Stimulated activated naive B cell treated with anti-CD40 and anti-IgM and Interleukin-4, amounts not matched to agents 10 μg/mL and 1 μg/mL and 100 μg/mL, for 72 hours (primary cell): ENCODE measurements around the gene KCNA3.

Experiments used
- ATAC-seq, 2 donors: fragments of 150-1000 bp; cut with Tn5 transposase; replicated peaks; 2 replicates each; pipeline ENCODE4 v1.10.0; 2021; ENCODE audit warnings: moderate library complexity in 1 of 2
- DNase-seq: peaks from one replicate; pipeline ENCODE4 v3.0.0; 2021
- H3K27ac Mint-ChIP-seq: one replicate; pipeline ENCODE4 v1.8.0; 2022; ENCODE audit warnings: mild to moderate bottlenecking, mixed read lengths
- H3K27me3 Mint-ChIP-seq, 2 donors: one replicate each; pipeline ENCODE4 v1.8.0; 2022; ENCODE audit warnings: mixed read lengths in 2 of 2
- H3K36me3 Mint-ChIP-seq, 2 donors: one replicate each; pipeline ENCODE4 v1.8.0; 2022; ENCODE audit warnings: mixed read lengths in 2 of 2, mild to moderate bottlenecking in 1 of 2
- H3K4me1 Mint-ChIP-seq, 2 donors: one replicate each; pipeline ENCODE4 v1.8.0; 2022; ENCODE audit warnings: mixed read lengths in 2 of 2, mild to moderate bottlenecking in 1 of 2
- H3K4me3 Mint-ChIP-seq, 2 donors: one replicate each; pipeline ENCODE4 v1.8.0; 2022; ENCODE audit warnings: mild to moderate bottlenecking in 2 of 2, mixed read lengths in 2 of 2, moderate library complexity in 1 of 2
- H3K9me3 Mint-ChIP-seq, 2 donors: one replicate each; pipeline ENCODE4 v1.8.0; 2022; ENCODE audit warnings: mixed read lengths in 2 of 2, mild to moderate bottlenecking in 1 of 2

The KCNA3 gene

GRCh38 chr1:110690709-110691365, 16.1 kb upstream of the KCNA3 start:
- ATAC-seq (no peak), DNase-seq (no peak)
- Mint-ChIP-seq H3K4me1 (peaks cover 0 to 4% of the 10 kb centered on the region in 2 donors), H3K27me3 (peaks cover 4% of the 10 kb centered on the region in 2 donors), H3K27ac (no peak overlapping the region), H3K4me3 (no peak overlapping the region), H3K9me3 (no peaks in the 10 kb centered on the region), H3K36me3 (no peaks in the 10 kb centered on the region)

DNA sequence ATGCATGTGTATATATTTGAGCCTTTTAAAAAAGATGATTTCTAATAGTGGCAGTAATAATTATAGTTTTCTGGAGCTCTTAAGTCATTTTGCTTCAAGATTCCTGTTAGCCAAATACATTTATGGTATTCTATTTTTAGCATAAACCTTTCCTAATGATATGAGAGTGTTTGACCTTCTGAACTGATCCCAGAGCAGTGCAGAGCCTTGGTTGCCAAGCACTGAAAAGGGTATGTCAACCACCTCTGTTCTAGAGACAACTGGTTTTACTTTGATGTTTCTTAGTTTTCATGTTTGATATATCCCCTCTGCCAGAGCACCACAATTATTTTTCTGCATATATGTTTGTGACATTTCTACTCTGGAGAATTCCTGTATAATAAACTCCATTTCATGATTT, 15.1 kb upstream of the KCNA3 start:
- ATAC-seq: no peak
- no peak overlapping the region for H3K27ac Mint-ChIP-seq
- peaks cover 0 to 4% of the 10 kb centered on the region in 2 donors for H3K4me1 Mint-ChIP-seq
- H3K36me3 Mint-ChIP-seq: no peaks in the 10 kb centered on the region
- no peak for DNase-seq
- H3K9me3 Mint-ChIP-seq: no peaks in the 10 kb centered on the region
- H3K4me3 Mint-ChIP-seq: no peak overlapping the region
- peaks cover 4 to 6% of the 10 kb centered on the region in 2 donors for H3K27me3 Mint-ChIP-seq

GRCh38 chr1:110688514-110688913, 13.8 kb upstream of the KCNA3 start:
- no peaks in the 10 kb centered on the region for H3K9me3 Mint-ChIP-seq
- H3K4me1 Mint-ChIP-seq: peaks cover 0 to 4% of the 10 kb centered on the region in 2 donors
- no peaks in the 10 kb centered on the region for H3K36me3 Mint-ChIP-seq
- DNase-seq (no peak), ATAC-seq (no peak)
- no peak overlapping the region for H3K4me3 Mint-ChIP-seq
- H3K27ac Mint-ChIP-seq: no peak overlapping the region
- peaks cover 4 to 6% of the 10 kb centered on the region in 2 donors for H3K27me3 Mint-ChIP-seq

- ATAC-seq (no peak), DNase-seq (no peak)
- H3K36me3 Mint-ChIP-seq: no peaks in the 10 kb centered on the region
- peaks cover 0 to 4% of the 10 kb centered on the region in 2 donors for H3K4me1 Mint-ChIP-seq
- peaks cover 4 to 6% of the 10 kb centered on the region in 2 donors for H3K27me3 Mint-ChIP-seq
- no peak overlapping the region for H3K27ac Mint-ChIP-seq
- H3K9me3 Mint-ChIP-seq: no peaks in the 10 kb centered on the region
- H3K4me3 Mint-ChIP-seq: no peak overlapping the region
These were observed 12.5 kb upstream of the KCNA3 start for GRCh38 chr1:110687250-110687649.

- Mint-ChIP-seq H3K4me3 (no peak overlapping the region), H3K4me1 (peaks cover 0 to 4% of the 10 kb centered on the region in 2 donors), H3K36me3 (no peaks in the 10 kb centered on the region), H3K27me3 (peaks cover 4 to 6% of the 10 kb centered on the region in 2 donors), H3K27ac (no peak overlapping the region), H3K9me3 (no peaks in the 10 kb centered on the region)
- ATAC-seq (peak in 1 of 2 donors; percentile 38), DNase-seq (no peak)
These were observed 11.4 kb upstream of the KCNA3 start for GRCh38 chr1:110686188-110686587.

DNA sequence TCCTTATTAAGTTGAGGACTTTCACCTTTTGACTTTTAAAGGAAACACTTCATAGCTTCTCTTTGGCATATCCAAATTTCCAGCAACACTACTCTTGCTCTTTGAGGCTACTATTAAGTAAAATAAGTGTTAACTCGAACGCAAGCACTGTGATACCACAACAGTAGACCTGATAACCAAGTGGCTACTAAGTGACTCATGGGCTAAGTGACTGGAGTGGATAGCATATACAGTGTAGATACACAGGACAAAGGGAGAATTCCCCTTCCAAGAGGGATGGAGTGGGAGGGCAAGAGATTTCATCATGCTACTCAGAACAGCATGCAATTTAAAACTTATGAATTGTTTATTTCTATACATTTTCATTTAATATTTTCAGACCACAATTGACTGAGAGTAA, 9.8 kb upstream of the KCNA3 start:
- Mint-ChIP-seq H3K4me1 (peaks cover 0 to 4% of the 10 kb centered on the region in 2 donors), H3K4me3 (no peak overlapping the region), H3K27ac (no peak overlapping the region), H3K27me3 (peaks cover 4 to 6% of the 10 kb centered on the region in 2 donors), H3K36me3 (no peaks in the 10 kb centered on the region), H3K9me3 (no peaks in the 10 kb centered on the region)
- DNase-seq (no peak), ATAC-seq (no peak)

DNA sequence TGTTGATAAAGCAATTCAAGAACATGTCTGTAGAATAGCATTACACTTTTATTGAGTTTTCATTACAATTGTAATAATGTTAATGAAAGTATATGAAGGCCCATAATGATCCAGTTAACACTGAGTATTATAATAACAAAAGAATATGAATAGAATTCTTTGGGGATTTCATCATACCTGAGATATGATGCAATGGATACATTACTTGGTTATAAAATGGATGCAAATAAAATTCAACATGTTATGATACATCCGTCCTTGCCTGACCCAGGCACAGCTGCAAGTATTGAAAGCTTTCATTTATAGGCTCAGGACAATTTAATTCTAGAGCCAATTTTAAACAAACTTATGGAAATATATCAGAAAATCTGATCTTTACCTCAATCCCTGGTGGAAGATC, 8.2 kb upstream of the KCNA3 start:
- no peak for DNase-seq
- peaks cover 4 to 6% of the 10 kb centered on the region in 2 donors for H3K27me3 Mint-ChIP-seq
- no peak overlapping the region for H3K27ac Mint-ChIP-seq
- no peaks in the 10 kb centered on the region for H3K36me3 Mint-ChIP-seq
- ATAC-seq: no peak
- no peak overlapping the region for H3K4me3 Mint-ChIP-seq
- H3K9me3 Mint-ChIP-seq: no peaks in the 10 kb centered on the region
- peaks cover 0 to 4% of the 10 kb centered on the region in 2 donors for H3K4me1 Mint-ChIP-seq

- no peak overlapping the region for H3K27ac Mint-ChIP-seq
- H3K36me3 Mint-ChIP-seq: no peaks in the 10 kb centered on the region
- H3K27me3 Mint-ChIP-seq: no peaks in the 10 kb centered on the region
- DNase-seq (no peak), ATAC-seq (no peak)
- no peak overlapping the region for H3K4me3 Mint-ChIP-seq
- H3K9me3 Mint-ChIP-seq: no peaks in the 10 kb centered on the region
- peaks cover 3 to 7% of the 10 kb centered on the region in 2 donors for H3K4me1 Mint-ChIP-seq
These were observed 5.4 kb upstream of the KCNA3 start for GRCh38 chr1:110680036-110680735.

- H3K27ac Mint-ChIP-seq: no peak overlapping the region
- no peaks in the 10 kb centered on the region for H3K27me3 Mint-ChIP-seq
- peaks cover 16 to 27% of the 10 kb centered on the region in 2 donors for H3K4me1 Mint-ChIP-seq
- no peak overlapping the region for H3K4me3 Mint-ChIP-seq
- ATAC-seq: no peak
- H3K9me3 Mint-ChIP-seq: no peaks in the 10 kb centered on the region
- no peaks in the 10 kb centered on the region for H3K36me3 Mint-ChIP-seq
- no peak for DNase-seq
These were observed 2.8 kb upstream of the KCNA3 start for GRCh38 chr1:110677526-110677925.

GRCh38 chr1:110676970-110677369, 2.2 kb upstream of the KCNA3 start:
- DNase-seq (no peak), ATAC-seq (no peak)
- no peak overlapping the region for H3K4me3 Mint-ChIP-seq
- H3K9me3 Mint-ChIP-seq: no peaks in the 10 kb centered on the region
- H3K27me3 Mint-ChIP-seq: no peaks in the 10 kb centered on the region
- no peaks in the 10 kb centered on the region for H3K36me3 Mint-ChIP-seq
- peaks cover 21 to 32% of the 10 kb centered on the region in 2 donors for H3K4me1 Mint-ChIP-seq
- H3K27ac Mint-ChIP-seq: no peak overlapping the region

DNA sequence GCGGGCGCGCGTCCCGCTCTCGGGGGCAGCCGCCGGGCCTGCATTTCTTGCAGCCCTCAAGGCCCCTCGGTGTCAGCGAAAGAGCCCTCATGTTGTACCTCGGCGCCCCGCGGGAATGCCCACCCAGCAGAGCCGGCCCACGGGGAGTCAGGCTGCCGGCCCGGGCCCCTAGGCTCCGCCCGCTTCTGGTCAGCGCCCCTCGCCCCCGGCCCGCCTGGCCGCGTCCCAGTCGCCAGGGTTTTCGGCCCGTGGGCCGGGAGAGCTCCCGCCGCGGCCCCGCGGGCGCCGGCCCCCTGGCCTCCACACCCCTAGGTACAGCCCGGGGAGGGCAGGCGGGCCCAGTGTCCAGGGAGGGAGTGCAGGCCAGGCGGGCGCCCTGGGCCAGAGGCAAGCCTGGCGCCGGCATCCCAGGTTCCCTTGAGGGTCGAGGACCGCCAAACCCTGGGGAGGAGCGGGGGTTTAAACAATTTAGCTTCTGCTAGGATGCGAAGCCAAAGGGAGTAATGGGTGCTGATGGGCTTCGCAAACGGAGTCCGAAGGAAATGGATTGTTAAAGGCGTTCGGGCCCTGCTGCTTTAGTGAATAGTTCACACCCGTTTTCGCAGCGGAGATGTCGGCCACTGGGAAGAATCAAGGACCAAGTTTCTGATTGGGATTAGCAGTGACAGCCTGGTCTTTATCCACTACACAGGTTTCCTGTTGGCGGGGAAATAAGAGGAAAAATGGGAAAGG, 486 bp upstream of the KCNA3 start:
- H3K4me1 Mint-ChIP-seq: peaks cover 25 to 41% of the 10 kb centered on the region in 2 donors
- no peaks in the 10 kb centered on the region for H3K27me3 Mint-ChIP-seq
- H3K9me3 Mint-ChIP-seq: no peaks in the 10 kb centered on the region
- H3K4me3 Mint-ChIP-seq: peak overlapping the region; percentile 84 to 88
- ATAC-seq (no peak), DNase-seq (no peak)
- H3K36me3 Mint-ChIP-seq: no peaks in the 10 kb centered on the region
- H3K27ac Mint-ChIP-seq: peak overlapping the region; percentile 59

DNA sequence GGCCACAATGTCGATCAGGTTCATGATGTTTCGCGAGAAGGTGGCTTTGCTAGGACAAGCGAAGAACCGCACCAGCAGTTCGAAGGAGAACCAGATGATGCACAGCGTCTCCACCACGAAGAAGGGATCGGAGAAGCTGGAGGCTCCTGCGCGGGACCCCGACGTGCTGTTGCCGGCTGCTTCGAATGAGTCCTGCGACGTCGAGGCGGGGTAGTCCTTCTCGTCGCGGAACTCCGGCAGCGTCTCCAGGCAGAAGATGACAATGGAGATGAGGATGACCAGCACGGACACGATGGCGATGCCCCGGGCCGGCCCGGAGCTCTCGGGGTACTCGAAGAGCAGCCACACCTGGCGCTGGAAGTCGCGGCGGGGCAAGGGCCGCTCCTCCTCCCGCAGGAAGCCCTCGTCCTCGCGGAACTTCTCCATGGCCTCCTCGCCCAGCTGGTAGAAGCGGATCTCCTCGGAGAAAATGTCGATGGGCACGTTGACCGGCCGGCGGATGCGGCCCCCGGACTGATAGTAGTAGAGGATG, 869 bp downstream of the KCNA3 start:
- peak overlapping the region; percentile 92 for H3K27ac Mint-ChIP-seq
- no peaks in the 10 kb centered on the region for H3K27me3 Mint-ChIP-seq
- H3K36me3 Mint-ChIP-seq: no peaks in the 10 kb centered on the region
- H3K9me3 Mint-ChIP-seq: no peaks in the 10 kb centered on the region
- peaks cover 25 to 41% of the 10 kb centered on the region in 2 donors for H3K4me1 Mint-ChIP-seq
- peak overlapping the region; percentile 84 to 88 for H3K4me3 Mint-ChIP-seq
- ATAC-seq (no peak), DNase-seq (no peak)

GRCh38 chr1:110673197-110673701, 1.5 kb downstream of the KCNA3 start:
- Mint-ChIP-seq H3K27ac (peak overlapping the region; percentile 92), H3K36me3 (no peaks in the 10 kb centered on the region), H3K4me1 (peaks cover 25 to 41% of the 10 kb centered on the region in 2 donors), H3K9me3 (no peaks in the 10 kb centered on the region), H3K4me3 (peak overlapping the region; percentile 84 to 88), H3K27me3 (no peaks in the 10 kb centered on the region)
- DNase-seq: no peak
- no peak for ATAC-seq

- ATAC-seq (peak; percentile 75 to 76), DNase-seq (peak; percentile 1)
- no peaks in the 10 kb centered on the region for H3K36me3 Mint-ChIP-seq
- no peaks in the 10 kb centered on the region for H3K27me3 Mint-ChIP-seq
- H3K4me1 Mint-ChIP-seq: peaks cover 27 to 41% of the 10 kb centered on the region in 2 donors
- H3K4me3 Mint-ChIP-seq: peak overlapping the region; percentile 84 to 88
- peak overlapping the region; percentile 92 for H3K27ac Mint-ChIP-seq
- H3K9me3 Mint-ChIP-seq: no peaks in the 10 kb centered on the region
These were observed 2.0 kb downstream of the KCNA3 start for GRCh38 chr1:110672753-110673108.
